MM.1S (cell line): ENCODE measurements around the gene CHTOP.

Source experiments
- DNase-seq: peaks from one replicate; pipeline ENCODE4 v3.0.0-alpha.2; 2015
- H2AFZ ChIP-seq: fragments of 300-600 bp; sonication (generic); 2 replicates; pipeline ENCODE4 v1.6.0; 2016; ENCODE audit warnings: antibody characterized with exemption, low read length
- H3F3A ChIP-seq: fragments of 300-600 bp; sonication (generic); 2 replicates; pipeline ENCODE4 v1.6.1; 2016; ENCODE audit warnings: mild to moderate bottlenecking, antibody characterized with exemption, low read length, moderate library complexity, mixed read lengths; ENCODE audit not compliant: insufficient read depth
- H3K27ac ChIP-seq: fragments of 300-600 bp; sonication (generic); 2 replicates; pipeline ENCODE4 v1.5.1; 2016; ENCODE audit warnings: mild to moderate bottlenecking, low read length
- H3K27me3 ChIP-seq: fragments of 300-600 bp; sonication (generic); replicated peaks from 2 replicates; pipeline ENCODE4 v1.6.0; 2016; ENCODE audit warnings: low read length; ENCODE audit not compliant: insufficient read depth
- H3K36me3 ChIP-seq: fragments of 300-600 bp; sonication (generic); replicated peaks from 2 replicates; pipeline ENCODE4 v1.6.1; 2016; ENCODE audit warnings: mild to moderate bottlenecking, low read length, mixed read lengths; ENCODE audit not compliant: insufficient read depth
- H3K4me1 ChIP-seq: fragments of 300-600 bp; sonication (generic); 2 replicates; pipeline ENCODE4 v1.6.1; 2016; ENCODE audit warnings: low read length, mixed read lengths
- H3K4me2 ChIP-seq: fragments of 300-600 bp; sonication (generic); 2 replicates; pipeline ENCODE4 v1.6.0; 2016; ENCODE audit warnings: low read depth, low read length
- H3K4me3 ChIP-seq: fragments of 300-600 bp; sonication (generic); 2 replicates; pipeline ENCODE4 v1.5.1; 2016; ENCODE audit warnings: low read length, mixed read lengths
- H3K79me2 ChIP-seq: fragments of 300-600 bp; sonication (generic); 2 replicates; pipeline ENCODE4 v1.6.1; 2016; ENCODE audit warnings: mixed run types, low read length, mixed read lengths
- H3K9ac ChIP-seq: fragments of 300-600 bp; sonication (generic); 2 replicates; pipeline ENCODE4 v1.6.1; 2016; ENCODE audit warnings: low read length, mixed read lengths
- H3K9me2 ChIP-seq: fragments of 300-600 bp; sonication (generic); replicated peaks from 2 replicates; pipeline ENCODE4 v1.6.1; 2016; ENCODE audit warnings: mild to moderate bottlenecking, low read length, mixed read lengths; ENCODE audit not compliant: insufficient read depth
- H3K9me3 ChIP-seq: fragments of 300-600 bp; sonication (generic); replicated peaks from 2 replicates; pipeline ENCODE4 v1.6.1; 2016; ENCODE audit warnings: mild to moderate bottlenecking, low read length, mixed read lengths; ENCODE audit not compliant: insufficient read depth
- H4K20me1 ChIP-seq: fragments of 300-600 bp; sonication (generic); 2 replicates; pipeline ENCODE4 v1.6.1; 2016; ENCODE audit warnings: mild to moderate bottlenecking, low read length, moderate library complexity, mixed read lengths; ENCODE audit not compliant: insufficient read depth
- CTCF ChIP-seq: fragments of 300-600 bp; sonication (generic); IDR thresholded peaks from 2 replicates; pipeline ENCODE4 v1.5.1; 2016; ENCODE audit warnings: antibody characterized with exemption, low read length, mixed read lengths
- EZH2 ChIP-seq: fragments of 300-600 bp; sonication (generic); optimal IDR thresholded peaks from 2 replicates; pipeline ENCODE3; 2017; ENCODE audit warnings: low read depth, mild to moderate bottlenecking, antibody characterized with exemption, low read length, mixed read lengths
- EZH2phosphoT487 ChIP-seq: fragments of 300-600 bp; sonication (generic); IDR thresholded peaks from 2 replicates; pipeline ENCODE4 v1.6.1; 2018; ENCODE audit warnings: antibody characterized with exemption, low read length

CHTOP gene

GRCh38 chr1:153588482-153588881 lies 45.4 kb upstream of the CHTOP start:
- no peak overlapping the region for H3K27ac ChIP-seq

GRCh38 chr1:153592748-153593147 lies 41.1 kb upstream of the CHTOP start:
- H3K9me2 ChIP-seq: no peaks in the 10 kb centered on the region
- no peak overlapping the region for H3K4me3 ChIP-seq
- no peak overlapping the region for H3K4me2 ChIP-seq
- no peaks in the 10 kb centered on the region for H3K36me3 ChIP-seq
- no peaks in the 10 kb centered on the region for H4K20me1 ChIP-seq
- no peak for DNase-seq
- no peak overlapping the region for H2AFZ ChIP-seq
- H3K9ac ChIP-seq: no peak overlapping the region
- H3K9me3 ChIP-seq: no peaks in the 10 kb centered on the region
- H3K79me2 ChIP-seq: no peaks in the 10 kb centered on the region
- H3K27ac ChIP-seq: no peak overlapping the region
- TF ChIP-seq EZH2phosphoT487 (no peak), CTCF (no peak), EZH2 (no peak)
- H3F3A ChIP-seq: no peaks in the 10 kb centered on the region
- no peaks in the 10 kb centered on the region for H3K27me3 ChIP-seq
- no peaks in the 10 kb centered on the region for H3K4me1 ChIP-seq

More at GRCh38 chr1:153588482-153588881, 45.4 kb upstream of the CHTOP start:
- TF ChIP-seq EZH2 (no peak), CTCF (no peak), EZH2phosphoT487 (no peak)
- Histone ChIP-seq H3K9me3 (no peaks in the 10 kb centered on the region), H3F3A (no peaks in the 10 kb centered on the region), H3K27me3 (no peaks in the 10 kb centered on the region), H3K9ac (no peak overlapping the region), H3K79me2 (no peaks in the 10 kb centered on the region), H4K20me1 (no peaks in the 10 kb centered on the region), H3K9me2 (no peaks in the 10 kb centered on the region), H3K4me1 (no peaks in the 10 kb centered on the region), H3K36me3 (no peaks in the 10 kb centered on the region), H3K4me3 (no peak overlapping the region), H2AFZ (no peak overlapping the region), H3K4me2 (no peak overlapping the region)
- DNase-seq: no peak

DNA sequence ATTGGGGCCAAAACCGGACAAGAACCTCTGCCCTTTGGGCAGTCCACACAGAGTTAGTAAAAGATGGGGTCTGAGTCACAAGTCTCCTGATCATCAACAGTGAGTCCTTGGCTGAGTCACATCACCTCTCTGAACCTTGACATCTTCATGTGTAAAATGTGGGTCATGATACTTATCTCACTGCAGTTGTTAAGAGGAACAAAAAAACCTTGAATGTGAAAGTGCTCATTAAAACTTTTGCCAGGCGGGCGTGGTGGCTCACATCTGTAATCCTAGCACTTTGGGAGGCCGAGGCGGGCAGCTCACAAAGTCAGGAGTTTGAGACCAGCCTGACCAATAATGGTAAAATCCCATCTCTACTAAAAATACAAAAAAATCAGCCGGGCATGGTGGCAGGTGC lies 36.7 kb upstream of the CHTOP start:
- Histone ChIP-seq H3K27ac (no peak overlapping the region), H3K4me2 (no peak overlapping the region), H3K36me3 (no peaks in the 10 kb centered on the region), H2AFZ (no peak overlapping the region), H3K4me1 (peaks cover 8% of the 10 kb centered on the region), H3F3A (no peaks in the 10 kb centered on the region), H3K9me3 (no peaks in the 10 kb centered on the region), H3K4me3 (no peak overlapping the region), H4K20me1 (no peaks in the 10 kb centered on the region), H3K27me3 (no peaks in the 10 kb centered on the region), H3K9ac (no peak overlapping the region), H3K79me2 (no peaks in the 10 kb centered on the region), H3K9me2 (no peaks in the 10 kb centered on the region)
- no peak for DNase-seq
- TF ChIP-seq CTCF (no peak), EZH2phosphoT487 (no peak), EZH2 (no peak)
